ENCODE measurements around the gene RNF220. TPM values are rescaled to one million over a fixed set of nuclear protein-coding genes. Genes with fewer than 3 reads are reported as not detected.

The RNF220 gene
- total RNA-seq, 1 experiment from 2014 or later, result 72.9 TPM

DNA sequence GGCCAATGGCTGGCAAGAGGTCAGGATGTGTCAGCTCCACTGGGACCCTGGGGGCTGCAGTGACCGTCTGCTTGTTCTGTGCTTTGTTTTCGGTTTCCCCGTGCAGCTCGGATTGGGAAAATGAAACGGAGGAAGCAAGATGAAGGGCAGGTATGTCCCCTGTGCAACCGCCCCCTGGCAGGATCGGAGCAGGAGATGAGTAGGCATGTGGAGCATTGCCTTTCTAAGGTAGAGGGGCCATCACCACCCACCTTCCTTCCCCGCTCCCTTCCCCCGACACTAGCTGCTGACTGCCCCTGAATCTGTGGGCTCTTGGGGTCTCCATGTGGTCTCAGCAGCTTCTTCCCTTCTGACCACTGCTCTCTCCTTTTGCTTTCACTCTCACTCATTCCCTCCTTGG is 230.4 kb downstream of the RNF220 start:
- no peak for DNase-seq (ENCODE audit: low read depth)

DNA sequence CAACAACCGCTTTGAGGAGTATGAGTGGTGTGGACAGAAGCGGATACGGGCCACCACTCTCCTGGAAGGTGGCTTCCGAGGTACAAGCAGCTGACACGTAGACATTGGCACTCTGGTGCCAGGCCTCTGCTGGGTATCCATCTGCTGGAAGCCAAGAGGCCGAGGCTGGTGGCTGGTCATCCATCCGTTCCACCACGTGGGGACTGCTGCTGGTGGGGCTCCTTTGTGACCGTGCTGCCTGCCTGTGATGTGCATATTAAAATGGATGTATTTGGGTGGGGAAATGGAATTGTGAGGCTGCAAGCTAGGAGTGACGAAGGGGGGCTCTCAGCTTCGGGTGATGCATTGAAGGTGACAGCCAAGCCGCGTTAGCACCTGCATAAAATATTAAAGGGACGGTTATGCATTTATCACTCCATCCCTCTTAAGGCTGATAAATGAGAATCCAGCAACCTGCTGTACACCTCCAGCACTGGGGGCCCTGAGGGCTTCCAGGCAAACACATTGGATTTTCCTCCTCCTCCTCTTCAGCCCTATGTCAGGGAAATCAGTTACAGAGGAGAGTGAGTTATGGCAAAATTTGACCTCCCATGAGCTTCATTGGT is 231.1 kb downstream of the RNF220 start:
- no peak for DNase-seq (ENCODE audit: low read depth)

DNA sequence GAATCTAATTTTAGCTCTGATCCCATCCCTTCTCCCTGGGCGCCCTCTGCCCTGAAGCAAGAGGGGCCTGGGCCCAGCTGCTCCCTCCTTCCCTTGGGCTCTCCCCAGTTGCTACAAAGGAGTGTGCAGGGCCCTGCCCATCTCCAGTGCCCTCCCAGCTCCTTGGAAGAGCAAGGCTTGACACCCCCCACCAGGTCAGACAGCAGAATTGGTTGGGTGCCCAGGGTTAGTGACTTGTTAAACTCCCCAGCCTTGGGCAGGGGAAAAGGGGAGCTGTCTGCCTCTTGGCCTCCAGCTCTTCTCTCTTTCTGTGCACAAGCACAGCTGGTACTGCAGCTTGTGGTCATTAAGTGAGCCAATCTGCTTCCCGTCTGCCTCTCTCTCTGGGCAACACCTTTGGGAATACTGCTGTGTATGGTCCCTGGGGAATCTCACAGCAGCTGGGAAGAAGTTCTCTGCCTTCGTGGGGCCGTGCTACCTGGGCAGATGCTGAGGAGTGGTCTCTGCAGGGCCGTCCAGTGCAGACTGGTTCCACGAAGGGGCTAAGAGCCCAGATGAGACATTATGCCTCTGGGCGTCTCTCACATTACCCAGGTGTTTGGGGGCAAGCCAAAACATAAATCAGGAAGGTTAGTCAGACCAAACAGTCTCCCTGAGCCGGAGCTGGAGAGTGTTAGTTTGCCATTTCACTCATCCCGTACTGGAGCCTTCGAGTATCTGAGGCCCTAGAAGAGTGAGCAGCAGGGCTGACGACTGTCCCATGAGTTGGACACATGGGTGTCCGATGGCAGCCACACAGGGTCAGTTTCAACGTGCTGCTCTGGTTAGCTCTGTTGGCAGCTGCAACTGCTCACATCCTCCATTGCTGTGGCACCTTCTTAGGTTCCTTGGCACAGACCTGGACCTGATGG is 231.9 kb downstream of the RNF220 start:
- peak; percentile 67 for DNase-seq (ENCODE audit: low read depth)

DNA sequence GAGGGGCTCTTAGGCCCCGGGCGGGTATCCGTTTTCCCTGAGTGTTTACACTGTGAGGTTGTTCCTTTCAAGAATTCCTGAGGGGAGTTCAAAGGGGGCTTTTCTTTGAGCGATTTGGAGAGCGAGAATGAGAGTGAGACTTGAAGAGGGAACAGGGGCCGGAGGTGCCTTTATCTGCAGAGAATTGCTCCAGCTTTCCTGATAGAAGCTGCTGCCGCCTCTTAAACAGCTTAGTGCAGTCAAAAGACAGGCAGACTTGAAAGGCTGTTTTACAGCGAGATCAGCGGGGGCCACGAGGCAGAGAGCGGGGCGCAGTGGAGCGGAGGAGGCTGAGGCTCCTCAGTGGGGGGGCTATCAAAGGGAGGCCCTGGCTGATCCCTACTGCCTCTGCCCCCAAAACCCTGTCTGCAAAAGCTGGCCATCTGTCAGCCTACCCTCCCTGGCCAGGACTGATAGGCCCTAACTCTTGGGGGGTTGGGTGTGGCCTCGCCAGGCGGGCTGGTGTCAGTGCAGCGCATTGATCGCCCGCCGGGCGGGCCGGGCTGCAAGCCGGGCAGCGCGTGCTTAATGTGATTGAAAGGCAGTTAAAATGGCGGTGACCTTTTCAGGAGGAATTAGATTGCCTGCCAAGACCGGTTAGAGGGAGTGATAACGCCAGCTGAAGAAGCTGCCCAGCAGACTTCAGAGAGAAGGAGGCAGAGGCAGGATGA is 232.8 kb downstream of the RNF220 start:
- DNase-seq (ENCODE audit: low read depth), result no peak

DNA sequence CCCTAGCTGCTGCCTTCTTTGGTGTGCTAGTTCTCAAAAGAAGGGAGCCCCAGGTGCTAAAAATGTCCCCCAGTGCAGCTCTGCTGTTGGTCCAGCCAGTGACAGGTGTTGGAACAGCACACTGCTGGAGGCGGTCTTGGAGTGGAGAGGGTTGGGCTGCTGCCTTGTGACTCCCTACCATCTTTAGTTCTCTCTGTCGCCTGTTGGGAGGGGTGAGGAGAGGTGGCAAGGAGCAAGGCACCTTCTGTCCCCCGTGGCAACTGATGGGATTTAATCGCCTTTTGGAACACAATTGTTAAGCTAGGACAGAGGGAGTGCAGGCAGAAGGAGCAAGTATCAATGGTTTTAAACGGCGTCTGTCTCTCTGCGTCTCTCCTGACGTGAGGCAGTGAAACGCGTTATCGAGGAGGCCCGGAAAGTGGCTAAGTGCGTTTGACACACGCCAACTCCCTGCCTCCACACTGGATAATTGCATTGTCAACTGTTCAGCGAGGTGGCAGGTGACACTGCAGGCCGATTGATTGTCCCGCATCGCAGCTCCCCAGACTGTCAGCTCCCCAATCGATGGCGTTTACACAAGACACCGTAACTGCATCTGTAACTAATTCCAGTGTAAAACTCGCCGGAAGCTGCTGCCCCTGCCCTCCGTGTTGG is 235.3 kb downstream of the RNF220 start:
- DNase-seq (ENCODE audit: low read depth), result no peak

DNA sequence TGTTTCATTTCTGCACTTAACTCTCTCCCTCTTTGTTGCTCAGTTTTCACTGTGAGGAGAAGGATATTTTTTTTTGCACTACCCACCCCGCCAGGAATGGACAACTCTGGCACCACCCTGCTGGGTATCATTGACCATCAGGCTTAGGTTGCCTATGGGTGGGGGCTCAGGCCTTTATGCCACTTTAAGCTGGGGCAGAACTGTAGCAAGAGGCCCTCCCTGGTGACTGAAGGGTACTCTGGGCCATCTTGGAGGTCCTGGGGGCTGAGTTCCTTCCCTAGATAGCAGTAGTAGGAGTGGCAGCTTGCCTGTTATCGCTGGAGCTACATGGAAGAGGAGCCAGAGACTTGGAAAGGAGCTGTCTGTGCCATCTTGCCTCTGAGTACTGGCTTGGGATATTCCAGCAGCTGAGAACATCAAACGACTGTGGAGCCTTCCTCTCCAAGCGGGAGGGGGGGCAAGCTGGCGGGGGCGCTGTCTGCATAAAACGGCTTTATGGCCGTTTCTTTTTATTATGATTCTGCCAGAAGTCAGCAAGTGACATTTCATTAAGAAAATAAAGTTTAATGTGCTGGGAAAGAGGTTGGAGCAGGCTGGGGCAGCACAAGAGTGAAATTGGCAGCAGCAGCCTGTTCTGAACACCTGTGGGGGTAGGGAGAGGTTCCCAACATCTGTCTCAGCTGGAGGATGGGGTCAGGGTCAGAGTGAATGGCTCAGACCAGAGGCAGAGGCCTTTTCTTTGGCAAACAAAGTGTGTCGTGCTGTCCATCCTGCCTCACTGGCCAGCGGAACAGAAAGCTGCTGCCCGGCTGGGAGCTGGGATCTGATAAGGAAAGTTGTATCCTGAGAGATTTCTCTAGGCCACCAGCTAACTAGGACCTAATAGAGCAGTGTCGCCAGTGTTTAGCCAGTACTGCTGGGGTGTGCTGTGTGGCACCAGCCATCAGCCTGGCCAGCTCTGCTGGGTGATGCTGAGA is 236.4 kb downstream of the RNF220 start:
- no peak for DNase-seq (ENCODE audit: low read depth)

DNA sequence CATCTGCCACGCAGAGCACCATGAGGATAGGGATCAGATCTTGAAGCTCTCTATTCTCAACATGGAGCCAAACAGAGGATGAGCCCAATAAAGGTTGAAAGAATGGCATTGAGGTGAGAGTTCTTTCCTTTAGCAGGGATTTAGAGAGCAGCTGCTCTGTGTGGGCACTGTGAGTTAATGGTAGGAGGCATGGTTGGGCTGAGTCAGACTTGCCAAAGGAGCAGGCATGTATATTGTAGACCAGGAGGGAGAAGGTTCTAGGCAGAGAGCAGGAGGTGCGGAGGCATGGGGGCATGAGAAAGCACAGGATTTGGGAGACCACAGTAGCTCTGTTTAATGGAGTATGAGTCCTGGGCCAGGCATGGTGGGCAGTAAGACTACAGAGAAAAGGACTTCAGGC is 237.2 kb downstream of the RNF220 start:
- DNase-seq (ENCODE audit: low read depth), result no peak

DNA sequence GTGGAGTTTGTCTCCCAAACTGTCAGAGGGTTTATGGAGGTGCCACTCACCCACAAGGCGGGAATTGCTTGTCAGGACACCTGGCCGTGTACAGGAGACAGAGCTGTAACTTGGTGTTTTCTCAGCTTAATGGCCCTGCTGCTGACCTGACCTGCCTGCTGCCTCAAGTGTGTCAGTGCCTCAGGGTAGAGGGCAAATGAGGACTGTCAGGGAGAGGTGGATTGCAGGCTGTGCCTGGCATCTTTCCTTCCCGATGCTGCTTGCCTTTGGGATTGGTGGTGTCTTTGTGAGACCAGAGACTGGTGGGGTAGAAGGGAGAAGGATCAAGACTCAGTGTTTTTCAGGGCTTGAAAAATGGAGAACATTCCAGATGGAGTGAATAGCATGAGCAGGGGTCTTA is 237.9 kb downstream of the RNF220 start:
- no peak for DNase-seq (ENCODE audit: low read depth)

DNA sequence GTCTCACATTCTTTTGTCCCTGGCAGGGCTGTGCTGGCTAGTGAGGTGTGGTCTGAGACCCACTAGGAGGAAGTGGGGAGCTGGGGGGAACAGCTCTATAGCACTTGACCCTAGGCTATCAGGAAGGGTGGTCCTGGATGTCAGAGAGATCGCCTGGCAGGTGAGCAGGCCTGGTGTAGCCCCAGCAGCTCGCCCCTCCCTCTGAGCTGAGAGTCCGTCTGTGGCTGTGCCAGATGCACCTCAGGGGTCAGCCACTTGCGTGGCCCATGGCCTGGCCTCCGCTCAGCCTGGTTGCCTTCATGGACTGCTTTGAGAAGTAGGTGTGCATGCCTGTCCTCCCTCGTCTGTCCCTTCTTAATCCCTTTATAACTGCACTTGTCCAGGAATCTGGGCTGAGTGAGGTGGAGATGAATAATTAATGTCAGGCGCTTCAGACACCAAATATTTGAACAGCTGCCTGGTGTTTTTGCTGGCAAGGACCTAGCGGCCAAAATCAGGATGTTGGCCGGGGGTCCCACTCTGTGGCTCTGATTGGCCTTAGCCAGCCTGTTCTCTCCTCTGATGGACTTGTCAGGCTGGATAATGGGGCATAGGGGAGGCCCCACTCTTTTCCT is 238.8 kb downstream of the RNF220 start:
- DNase-seq (ENCODE audit: low read depth), result no peak

DNA sequence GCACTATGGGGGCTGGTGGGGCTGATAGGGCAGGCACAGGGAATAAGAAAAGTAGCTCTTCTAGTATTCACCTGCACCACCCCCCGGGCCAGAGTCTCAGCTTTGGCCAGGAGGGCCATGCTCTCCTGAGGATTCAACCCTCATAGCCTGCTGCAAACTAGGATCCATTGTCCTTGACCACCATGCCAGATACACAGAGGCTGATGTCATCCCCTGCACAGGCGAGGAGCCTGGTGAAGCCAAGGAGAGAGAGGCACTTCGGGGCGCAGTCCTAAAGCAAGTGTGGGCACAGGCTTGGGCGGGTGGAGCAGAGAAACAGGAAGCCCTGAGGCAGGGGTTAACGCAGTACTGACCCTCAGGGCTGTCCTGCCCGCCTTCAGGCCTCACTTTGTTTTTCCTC is 239.8 kb downstream of the RNF220 start:
- DNase-seq (ENCODE audit: low read depth), result no peak

DNA sequence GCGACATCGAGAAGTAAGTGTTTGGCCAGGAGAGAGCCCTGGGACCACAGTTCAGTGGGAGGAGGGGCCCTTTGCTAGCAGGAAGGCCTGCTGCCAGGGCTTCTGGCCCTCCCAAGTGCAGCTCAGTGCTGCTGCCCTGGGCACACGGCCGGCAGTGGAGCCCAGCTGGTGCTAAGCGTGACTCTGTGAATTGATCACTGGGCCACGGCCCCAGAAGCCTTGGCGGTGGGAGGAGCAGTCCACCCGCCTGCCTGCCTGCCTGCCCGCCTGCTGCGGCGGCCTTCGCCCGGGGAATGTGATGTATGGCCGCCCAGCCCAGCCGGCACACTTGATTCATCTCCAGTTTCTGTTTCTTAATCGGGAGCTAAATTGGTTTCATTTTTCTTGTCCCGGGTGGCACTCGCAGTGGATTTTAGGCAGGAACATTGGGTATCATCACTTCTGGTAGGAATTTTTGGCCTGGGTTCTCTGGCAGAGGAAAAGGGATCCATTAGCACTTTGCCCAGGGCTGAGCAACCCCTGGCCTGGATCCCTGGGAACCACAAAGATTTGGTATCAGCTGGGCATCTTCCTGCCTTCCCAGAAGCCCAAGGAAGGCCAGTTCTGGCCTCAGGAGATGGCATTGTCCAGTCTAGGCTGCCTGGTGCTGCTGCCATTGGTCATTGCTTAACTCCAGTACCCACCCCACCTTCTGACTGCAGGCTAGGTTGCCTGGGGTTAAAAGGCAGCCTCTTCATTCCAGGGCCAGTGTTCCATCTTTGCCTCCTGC is 240.6 kb downstream of the RNF220 start:
- no peak for DNase-seq (ENCODE audit: low read depth)

DNA sequence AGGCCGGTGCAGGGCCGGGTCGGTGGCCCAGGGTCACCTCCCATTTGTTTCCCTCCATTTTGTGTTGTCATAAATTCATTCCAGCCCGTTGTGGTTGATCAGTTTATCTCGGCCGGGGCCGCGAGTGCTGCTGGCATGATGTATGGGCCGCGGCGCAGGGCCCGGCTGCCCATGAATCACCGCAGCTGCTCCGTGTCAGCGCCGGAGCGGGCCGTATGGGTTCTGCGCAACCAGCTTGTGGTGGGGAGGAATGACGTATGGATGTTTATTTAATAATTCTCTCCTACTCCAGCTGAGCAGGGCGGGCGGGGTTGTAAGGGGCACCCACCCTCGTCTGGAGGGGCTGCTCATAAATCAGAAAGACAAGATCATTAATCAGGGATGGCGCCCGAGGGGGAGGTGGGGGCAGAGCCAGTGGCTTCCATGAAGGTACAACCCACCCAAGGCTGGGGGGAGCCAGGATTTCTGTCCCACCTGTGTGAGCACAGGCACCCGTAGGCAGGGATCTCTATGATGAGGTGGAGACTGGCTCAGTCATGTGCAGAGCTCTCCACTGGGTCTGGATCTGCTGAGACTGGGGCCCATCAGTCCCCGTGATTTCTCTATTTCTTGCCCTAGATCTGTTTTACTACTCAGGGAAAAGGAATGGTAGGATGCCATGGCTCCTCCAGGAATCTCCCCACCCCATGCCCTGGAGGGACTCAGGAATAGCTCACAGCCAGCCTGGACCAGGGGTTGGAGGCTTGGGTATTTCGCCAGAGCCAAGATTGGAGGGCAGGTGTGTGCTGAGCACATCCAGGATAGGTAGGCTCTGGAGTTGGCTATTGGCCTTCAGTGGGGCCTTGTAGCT is 241.4 kb downstream of the RNF220 start:
- no peak for DNase-seq (ENCODE audit: low read depth)

DNA sequence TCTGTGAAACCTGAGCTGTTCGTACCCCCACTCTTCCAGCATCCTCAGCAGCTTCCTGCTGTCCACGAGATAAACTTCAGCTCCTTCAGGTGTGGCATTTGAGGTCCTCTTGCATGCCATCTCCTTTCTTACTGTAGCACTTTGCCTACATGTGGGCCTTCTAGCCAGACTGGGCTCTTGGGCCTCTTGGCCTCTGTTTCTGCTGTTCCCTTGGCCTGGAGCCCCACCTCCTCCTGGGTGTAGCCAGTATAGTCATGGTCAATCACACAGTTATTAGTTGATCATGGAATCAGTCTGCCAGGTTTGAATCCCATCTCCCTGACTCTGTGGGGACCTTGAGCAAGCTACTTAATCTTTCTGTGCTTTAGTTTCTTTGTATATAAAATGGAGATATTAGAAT is 242.8 kb downstream of the RNF220 start:
- no peak for DNase-seq (ENCODE audit: low read depth)

DNA sequence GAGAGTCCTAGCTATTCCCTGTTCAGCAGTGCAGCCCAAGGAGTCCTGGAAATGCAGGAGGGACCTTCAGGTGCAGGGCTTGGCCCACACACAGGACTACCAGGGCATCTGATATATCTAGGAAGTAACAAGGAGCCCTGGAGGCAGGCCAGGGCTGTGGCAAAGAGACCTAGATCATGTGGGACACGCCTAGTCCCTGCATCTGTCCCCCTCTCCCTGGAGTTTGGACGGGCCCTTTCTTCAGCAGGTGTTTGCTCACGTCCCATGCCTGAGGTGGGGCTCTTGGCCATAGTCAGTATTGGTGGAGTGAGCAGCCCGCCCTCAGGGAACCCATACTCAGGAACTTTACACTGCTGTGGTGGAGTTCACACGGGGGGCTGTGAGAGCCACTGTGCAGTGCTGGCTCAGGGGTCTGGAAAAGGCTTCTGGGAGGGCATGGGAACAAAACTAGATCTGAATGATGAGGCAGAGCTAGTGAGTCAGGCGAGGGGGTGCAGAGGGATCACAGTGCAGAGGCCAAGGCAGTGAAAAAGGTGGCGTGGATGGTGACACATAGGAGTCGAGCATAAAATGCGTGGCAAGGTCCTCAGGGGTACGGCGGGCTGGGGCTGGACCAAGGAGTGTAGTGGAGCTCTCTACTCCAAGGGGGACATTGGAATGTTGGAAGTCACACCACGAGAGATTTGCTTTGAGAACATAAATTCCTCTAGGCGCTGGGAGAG is 243.6 kb downstream of the RNF220 start:
- no peak for DNase-seq (ENCODE audit: low read depth)

DNA sequence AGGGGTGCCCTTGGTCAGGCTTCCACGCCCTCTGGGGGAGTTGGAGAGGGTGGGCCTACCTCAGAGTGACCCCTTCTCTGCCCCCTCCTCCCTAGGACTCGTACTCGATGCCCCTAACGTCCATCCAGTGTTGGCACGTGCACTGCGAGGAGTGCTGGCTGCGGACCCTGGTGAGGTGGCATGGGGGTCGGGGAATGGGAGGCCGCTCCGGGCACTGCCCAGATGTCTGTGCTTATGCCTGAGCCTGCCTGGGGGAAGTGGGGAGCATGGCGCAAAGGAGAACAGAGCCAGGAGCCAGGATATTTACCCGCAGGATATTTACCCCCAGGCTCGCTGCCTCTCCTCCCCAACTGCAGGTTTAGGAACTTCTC is 244.7 kb downstream of the RNF220 start:
- DNase-seq (ENCODE audit: low read depth), result no peak

DNA sequence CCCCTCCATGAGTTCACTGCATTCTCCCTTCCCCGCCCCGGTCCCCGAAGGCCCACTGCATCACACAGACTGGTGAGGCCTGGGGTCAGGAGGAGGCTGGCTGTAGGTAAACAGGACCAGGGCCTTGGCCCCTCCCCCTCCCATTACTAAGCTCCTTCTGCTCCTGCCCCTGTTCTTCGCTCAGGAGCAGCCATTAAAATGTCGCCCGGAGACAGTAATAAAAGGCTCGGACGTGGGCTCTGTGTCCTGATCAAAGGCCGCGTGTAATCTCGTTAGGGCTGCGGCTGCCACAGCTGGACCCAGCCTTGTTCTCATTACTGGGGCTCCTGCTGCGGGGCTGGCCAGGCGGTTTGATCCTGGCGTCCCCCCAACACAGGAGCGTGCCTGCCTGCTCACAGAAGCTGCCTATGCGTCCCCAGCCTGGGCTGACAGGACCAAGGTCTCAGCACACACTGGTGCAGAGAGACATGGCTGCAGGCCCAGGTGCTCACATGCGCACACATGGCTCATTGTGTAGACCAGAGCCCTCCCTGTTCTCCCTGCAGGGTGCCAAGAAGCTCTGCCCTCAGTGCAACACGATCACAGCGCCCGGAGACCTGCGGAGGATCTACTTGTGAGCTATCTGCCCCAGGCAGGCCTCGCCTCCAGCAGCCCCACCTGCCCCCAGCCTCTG is 245.2 kb downstream of the RNF220 start:
- DNase-seq (ENCODE audit: low read depth), result no peak

DNA sequence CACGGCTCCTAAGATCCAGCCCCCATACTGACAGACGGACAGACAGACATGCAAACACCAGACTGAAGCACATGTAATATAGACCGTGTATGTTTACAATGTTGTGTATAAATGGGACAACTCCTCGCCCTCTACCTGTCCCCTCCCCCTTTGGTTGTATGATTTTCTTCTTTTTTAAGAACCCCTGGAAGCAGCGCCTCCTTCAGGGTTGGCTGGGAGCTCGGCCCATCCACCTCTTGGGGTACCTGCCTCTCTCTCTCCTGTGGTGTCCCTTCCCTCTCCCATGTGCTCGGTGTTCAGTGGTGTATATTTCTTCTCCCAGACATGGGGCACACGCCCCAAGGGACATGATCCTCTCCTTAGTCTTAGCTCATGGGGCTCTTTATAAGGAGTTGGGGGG is 246.0 kb downstream of the RNF220 start:
- DNase-seq (ENCODE audit: low read depth), result no peak
